Testis (tissue), 2 donors: ENCODE measurements around the gene MEAF6.
A peak's percentile ranks its signal among the peaks of the same experiment; 100 is the strongest.

ENCODE experiments used
- POLR2A ChIP-seq: fragments of 450-650 bp; IDR thresholded peaks from one replicate; pipeline ENCODE4 v1.6.1; 2017; ENCODE audit warnings: antibody characterized with exemption, mild to moderate bottlenecking, moderate library complexity
- TF ChIP-seq, protein P1 (sequence below), 3 experiments: fragments of 450-650 bp in 2 of 3; fragments of 200-600 bp in 1 of 3; sonication (generic) in 1 of 3; IDR thresholded peaks; one replicate each; pipeline ENCODE4 v1.5.1; 2016 to 2019; ENCODE audit warnings: antibody characterized with exemption in 3 of 3, mild to moderate bottlenecking in 2 of 3, moderate library complexity in 1 of 3

GRCh38 chr1:37487619-37487984 lies 27.0 kb downstream of the MEAF6 start:
- TF ChIP-seq POLR2A, result no peak
- TF ChIP-seq, protein P1, sequence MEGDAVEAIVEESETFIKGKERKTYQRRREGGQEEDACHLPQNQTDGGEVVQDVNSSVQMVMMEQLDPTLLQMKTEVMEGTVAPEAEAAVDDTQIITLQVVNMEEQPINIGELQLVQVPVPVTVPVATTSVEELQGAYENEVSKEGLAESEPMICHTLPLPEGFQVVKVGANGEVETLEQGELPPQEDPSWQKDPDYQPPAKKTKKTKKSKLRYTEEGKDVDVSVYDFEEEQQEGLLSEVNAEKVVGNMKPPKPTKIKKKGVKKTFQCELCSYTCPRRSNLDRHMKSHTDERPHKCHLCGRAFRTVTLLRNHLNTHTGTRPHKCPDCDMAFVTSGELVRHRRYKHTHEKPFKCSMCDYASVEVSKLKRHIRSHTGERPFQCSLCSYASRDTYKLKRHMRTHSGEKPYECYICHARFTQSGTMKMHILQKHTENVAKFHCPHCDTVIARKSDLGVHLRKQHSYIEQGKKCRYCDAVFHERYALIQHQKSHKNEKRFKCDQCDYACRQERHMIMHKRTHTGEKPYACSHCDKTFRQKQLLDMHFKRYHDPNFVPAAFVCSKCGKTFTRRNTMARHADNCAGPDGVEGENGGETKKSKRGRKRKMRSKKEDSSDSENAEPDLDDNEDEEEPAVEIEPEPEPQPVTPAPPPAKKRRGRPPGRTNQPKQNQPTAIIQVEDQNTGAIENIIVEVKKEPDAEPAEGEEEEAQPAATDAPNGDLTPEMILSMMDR (IDR thresholded peaks at IDR 0.05), result peak in 1 of 3 experiments; percentile 15
